A549 (cell line): ENCODE measurements around the gene SCTR.

ENCODE experiments used
- BCL3 ChIP-seq: fragments of >200 bp; sonication (Bioruptor Twin); formaldehyde crosslinking; IDR thresholded peaks from 3 replicates; pipeline ENCODE4 v1.6.1; 2016
- RAD21 ChIP-seq, 2 experiments: fragments of >200 bp in 1 of 2; sonication (Bioruptor Twin) in 1 of 2; formaldehyde crosslinking in 1 of 2; IDR thresholded peaks in 1 of 2; conservative IDR thresholded peaks in 1 of 2; 2 replicates in 1 of 2; 3 replicates in 1 of 2; pipeline ENCODE4 v1.6.1; 2012 to 2018; ENCODE audit warnings: inconsistent platforms in 1 of 2
- TF ChIP-seq, protein P1 (sequence below): fragments of >200 bp; sonication (Bioruptor Twin); formaldehyde crosslinking; IDR thresholded peaks from 3 replicates; pipeline ENCODE4 v1.5.1; 2016
- TF ChIP-seq, protein P2 (sequence below): IDR thresholded peaks from 2 replicates; pipeline ENCODE4 v1.6.1; 2012

- TF ChIP-seq RAD21 (conservative IDR thresholded peaks at IDR 0.05 in 1 of 2, IDR thresholded peaks at IDR 0.05 in 1 of 2), result no peak
- TF ChIP-seq, protein P1, sequence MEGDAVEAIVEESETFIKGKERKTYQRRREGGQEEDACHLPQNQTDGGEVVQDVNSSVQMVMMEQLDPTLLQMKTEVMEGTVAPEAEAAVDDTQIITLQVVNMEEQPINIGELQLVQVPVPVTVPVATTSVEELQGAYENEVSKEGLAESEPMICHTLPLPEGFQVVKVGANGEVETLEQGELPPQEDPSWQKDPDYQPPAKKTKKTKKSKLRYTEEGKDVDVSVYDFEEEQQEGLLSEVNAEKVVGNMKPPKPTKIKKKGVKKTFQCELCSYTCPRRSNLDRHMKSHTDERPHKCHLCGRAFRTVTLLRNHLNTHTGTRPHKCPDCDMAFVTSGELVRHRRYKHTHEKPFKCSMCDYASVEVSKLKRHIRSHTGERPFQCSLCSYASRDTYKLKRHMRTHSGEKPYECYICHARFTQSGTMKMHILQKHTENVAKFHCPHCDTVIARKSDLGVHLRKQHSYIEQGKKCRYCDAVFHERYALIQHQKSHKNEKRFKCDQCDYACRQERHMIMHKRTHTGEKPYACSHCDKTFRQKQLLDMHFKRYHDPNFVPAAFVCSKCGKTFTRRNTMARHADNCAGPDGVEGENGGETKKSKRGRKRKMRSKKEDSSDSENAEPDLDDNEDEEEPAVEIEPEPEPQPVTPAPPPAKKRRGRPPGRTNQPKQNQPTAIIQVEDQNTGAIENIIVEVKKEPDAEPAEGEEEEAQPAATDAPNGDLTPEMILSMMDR, result no peak
- TF ChIP-seq BCL3, result no peak
- TF ChIP-seq, protein P2, sequence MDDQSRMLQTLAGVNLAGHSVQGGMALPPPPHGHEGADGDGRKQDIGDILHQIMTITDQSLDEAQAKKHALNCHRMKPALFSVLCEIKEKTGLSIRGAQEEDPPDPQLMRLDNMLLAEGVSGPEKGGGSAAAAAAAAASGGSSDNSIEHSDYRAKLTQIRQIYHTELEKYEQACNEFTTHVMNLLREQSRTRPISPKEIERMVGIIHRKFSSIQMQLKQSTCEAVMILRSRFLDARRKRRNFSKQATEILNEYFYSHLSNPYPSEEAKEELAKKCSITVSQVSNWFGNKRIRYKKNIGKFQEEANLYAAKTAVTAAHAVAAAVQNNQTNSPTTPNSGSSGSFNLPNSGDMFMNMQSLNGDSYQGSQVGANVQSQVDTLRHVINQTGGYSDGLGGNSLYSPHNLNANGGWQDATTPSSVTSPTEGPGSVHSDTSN, result no peak
Observed at GRCh38 chr2:119426801-119427395, 97.4 kb downstream of the SCTR start.
